SU-DHL-6 (cell line): ENCODE results near the gene ALG2.
A peak's percentile ranks its signal among the peaks of the same experiment; 100 is the strongest.

Experiments used
- H2AFZ ChIP-seq: fragments of 200-600 bp; sonication (generic); 2 replicates; pipeline ENCODE4 v1.6.1; 2014; ENCODE audit warnings: low read depth, mild to moderate bottlenecking, moderate library complexity, mixed read lengths, antibody characterized with exemption, low read length; ENCODE audit not compliant: severe bottlenecking
- H3F3A ChIP-seq: fragments of 200-600 bp; shearing (Covaris generic); 2 replicates; pipeline ENCODE4 v1.6.0; 2016; ENCODE audit warnings: antibody characterized with exemption, mild to moderate bottlenecking; ENCODE audit not compliant: insufficient read depth
- H3K27ac ChIP-seq: fragments of 200-600 bp; sonication (generic); 2 replicates; pipeline ENCODE4 v1.5.1; 2016; ENCODE audit warnings: low read depth, mild to moderate bottlenecking, low read length, moderate library complexity, mixed read lengths
- H3K27me3 ChIP-seq: fragments of 200-600 bp; sonication (generic), shearing (Covaris generic); 2 replicates; pipeline ENCODE4 v1.6.0; 2014; ENCODE audit warnings: mild to moderate bottlenecking, low read length
- H3K36me3 ChIP-seq: fragments of 200-600 bp; sonication (generic); 2 replicates; pipeline ENCODE4 v1.6.1; 2014; ENCODE audit warnings: mild to moderate bottlenecking, low read length, mixed read lengths
- H3K4me2 ChIP-seq: fragments of 300-600, 200-600 bp; shearing (Covaris generic), sonication (generic); 2 replicates; pipeline ENCODE4 v1.6.0; 2014; ENCODE audit warnings: low read length, low read depth, mild to moderate bottlenecking; ENCODE audit not compliant: poor library complexity, severe bottlenecking
- H3K4me3 ChIP-seq: fragments of 200-600 bp; sonication (generic); 2 replicates; pipeline ENCODE4 v1.5.1; 2014; ENCODE audit warnings: antibody characterized with exemption, low read length, mild to moderate bottlenecking, mixed read lengths; ENCODE audit not compliant: insufficient read depth, poor library complexity, severe bottlenecking
- H3K79me2 ChIP-seq: fragments of 200-600 bp; sonication (generic); 2 replicates; pipeline ENCODE4 v1.6.1; 2014; ENCODE audit warnings: mild to moderate bottlenecking, low read length, moderate library complexity; ENCODE audit not compliant: insufficient read depth
- H3K9ac ChIP-seq: fragments of 200-600 bp; sonication (generic); 2 replicates; pipeline ENCODE4 v1.7.0; 2014; ENCODE audit warnings: mild to moderate bottlenecking, low read length
- H3K9me2 ChIP-seq: fragments of 200-600 bp; sonication (generic); replicated peaks from 2 replicates; pipeline ENCODE4 v1.6.1; 2014; ENCODE audit warnings: low read length; ENCODE audit not compliant: insufficient read depth
- H3K9me3 ChIP-seq: fragments of 200-600 bp; sonication (generic); 2 replicates; pipeline ENCODE4 v1.6.1; 2014; ENCODE audit warnings: low read length, mixed read lengths; ENCODE audit not compliant: insufficient read depth
- H4K20me1 ChIP-seq: fragments of 200-600 bp; sonication (generic); 2 replicates; pipeline ENCODE4 v1.6.1; 2014; ENCODE audit warnings: low read depth, mild to moderate bottlenecking, antibody characterized with exemption, low read length, moderate library complexity, mixed read lengths
- EZH2phosphoT487 ChIP-seq: fragments of 200-600 bp; sonication (generic), shearing (Covaris generic); conservative IDR thresholded peaks from 2 replicates; pipeline ENCODE4 v1.6.1; 2018; ENCODE audit warnings: mild to moderate bottlenecking, antibody characterized with exemption, low read length, moderate library complexity, mixed read lengths
- TF ChIP-seq, protein P1 (sequence below): fragments of 200-600 bp; sonication (generic); IDR thresholded peaks from one replicate; pipeline ENCODE4 v1.5.1; 2017; ENCODE audit warnings: antibody characterized with exemption, mild to moderate bottlenecking, low read length, moderate library complexity; ENCODE audit not compliant: insufficient read depth, poor library complexity, severe bottlenecking

The ALG2 gene

DNA sequence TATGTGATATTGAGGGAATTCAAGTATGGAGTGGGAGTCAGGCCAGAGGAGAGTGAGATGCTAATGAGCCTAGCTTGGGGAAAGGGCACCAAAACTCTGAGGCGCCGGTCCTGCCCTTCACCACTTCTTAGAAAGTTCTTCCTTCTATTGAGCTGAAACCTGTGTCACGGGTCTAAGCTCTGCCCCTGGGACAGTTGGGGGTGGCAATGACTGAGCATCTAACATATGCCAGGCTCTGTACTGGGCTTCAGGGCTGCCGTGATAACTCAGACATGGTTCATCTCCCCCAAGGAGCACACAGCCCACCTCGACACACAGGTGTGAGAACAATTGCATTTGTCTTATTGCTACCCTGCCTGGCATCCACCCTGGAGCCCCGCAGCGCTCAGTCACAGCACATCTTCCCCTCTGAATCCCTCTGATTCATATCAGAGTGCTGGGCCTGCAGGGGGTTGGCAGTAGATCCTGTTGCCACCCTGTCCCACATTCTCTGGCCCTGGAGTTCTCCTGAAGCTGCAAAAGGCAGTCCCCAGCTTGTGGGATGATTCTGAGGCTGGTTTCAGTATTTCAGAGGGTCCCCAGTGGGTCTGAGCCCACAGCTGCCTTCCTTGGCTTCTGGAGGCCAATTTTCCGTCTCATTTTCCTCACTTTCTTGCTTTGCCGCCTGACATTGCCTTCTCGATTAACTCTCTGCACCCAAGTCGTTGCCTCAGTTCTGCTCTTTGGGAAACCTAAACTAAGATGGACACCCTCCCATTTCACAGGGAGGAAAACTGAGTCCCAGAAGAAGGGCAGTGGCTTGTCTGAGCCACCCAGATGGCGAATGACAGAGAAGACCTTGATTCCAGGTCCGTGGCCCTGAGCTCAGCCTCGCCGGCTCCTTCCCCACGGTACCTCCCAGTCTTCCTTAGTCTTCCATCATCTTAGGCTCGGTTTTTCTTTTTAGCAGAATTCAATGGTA lies 42.5 kb downstream of the ALG2 start:
- no peaks in the 10 kb centered on the region for H3K36me3 ChIP-seq
- peak overlapping the region; percentile 60 for H3K9ac ChIP-seq
- no peaks in the 10 kb centered on the region for H3K9me2 ChIP-seq
- H3K9me3 ChIP-seq: no peaks in the 10 kb centered on the region
- H3K4me3 ChIP-seq: peak overlapping the region; percentile 9
- H2AFZ ChIP-seq: no peak overlapping the region
- H3F3A ChIP-seq: peaks cover 68% of the 10 kb centered on the region
- H4K20me1 ChIP-seq: no peaks in the 10 kb centered on the region
- no peaks in the 10 kb centered on the region for H3K79me2 ChIP-seq
- H3K27me3 ChIP-seq: no peaks in the 10 kb centered on the region
- peak overlapping the region; percentile 93 for H3K27ac ChIP-seq
- TF ChIP-seq EZH2phosphoT487: no peak
- TF ChIP-seq, protein P1, sequence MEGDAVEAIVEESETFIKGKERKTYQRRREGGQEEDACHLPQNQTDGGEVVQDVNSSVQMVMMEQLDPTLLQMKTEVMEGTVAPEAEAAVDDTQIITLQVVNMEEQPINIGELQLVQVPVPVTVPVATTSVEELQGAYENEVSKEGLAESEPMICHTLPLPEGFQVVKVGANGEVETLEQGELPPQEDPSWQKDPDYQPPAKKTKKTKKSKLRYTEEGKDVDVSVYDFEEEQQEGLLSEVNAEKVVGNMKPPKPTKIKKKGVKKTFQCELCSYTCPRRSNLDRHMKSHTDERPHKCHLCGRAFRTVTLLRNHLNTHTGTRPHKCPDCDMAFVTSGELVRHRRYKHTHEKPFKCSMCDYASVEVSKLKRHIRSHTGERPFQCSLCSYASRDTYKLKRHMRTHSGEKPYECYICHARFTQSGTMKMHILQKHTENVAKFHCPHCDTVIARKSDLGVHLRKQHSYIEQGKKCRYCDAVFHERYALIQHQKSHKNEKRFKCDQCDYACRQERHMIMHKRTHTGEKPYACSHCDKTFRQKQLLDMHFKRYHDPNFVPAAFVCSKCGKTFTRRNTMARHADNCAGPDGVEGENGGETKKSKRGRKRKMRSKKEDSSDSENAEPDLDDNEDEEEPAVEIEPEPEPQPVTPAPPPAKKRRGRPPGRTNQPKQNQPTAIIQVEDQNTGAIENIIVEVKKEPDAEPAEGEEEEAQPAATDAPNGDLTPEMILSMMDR: no peak
- peak overlapping the region; percentile 74 for H3K4me2 ChIP-seq

DNA sequence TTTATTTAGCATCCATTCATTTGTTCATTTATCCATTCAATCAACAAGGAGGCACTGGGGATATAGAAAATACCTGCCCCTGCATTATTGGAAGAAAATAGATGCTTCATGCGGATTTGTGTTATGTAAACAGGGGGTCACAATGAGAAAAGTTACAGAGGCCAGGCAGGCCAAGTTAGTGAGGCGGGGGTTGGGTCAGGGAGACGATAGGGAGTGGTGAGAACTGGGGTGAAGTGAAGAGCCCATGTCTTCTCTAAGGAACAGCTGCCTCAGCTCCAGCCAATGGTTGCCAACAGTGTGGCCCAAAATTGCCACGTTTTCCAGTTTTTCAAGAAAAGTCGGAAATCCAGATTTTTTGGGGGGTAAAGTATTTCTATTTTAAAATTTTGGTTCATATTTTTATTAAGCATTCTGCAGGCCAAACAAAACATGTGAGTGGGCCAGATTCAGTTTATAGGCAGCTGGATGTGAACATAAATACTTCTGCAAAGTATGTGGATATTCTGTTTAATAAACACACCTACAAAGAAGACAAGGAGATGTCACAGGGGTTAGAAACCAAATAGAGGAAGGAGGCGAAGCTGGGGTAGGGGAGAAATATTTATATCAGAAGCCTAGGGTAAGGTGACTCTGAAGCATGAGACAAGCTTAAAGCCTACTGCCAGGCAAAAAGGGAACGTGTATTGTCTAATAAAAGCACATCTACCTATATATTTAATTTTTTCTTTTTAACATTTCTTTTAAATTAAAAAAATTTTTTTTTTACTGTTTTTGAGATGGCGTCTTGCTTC lies 44.0 kb downstream of the ALG2 start:
- no peaks in the 10 kb centered on the region for H3K79me2 ChIP-seq

DNA sequence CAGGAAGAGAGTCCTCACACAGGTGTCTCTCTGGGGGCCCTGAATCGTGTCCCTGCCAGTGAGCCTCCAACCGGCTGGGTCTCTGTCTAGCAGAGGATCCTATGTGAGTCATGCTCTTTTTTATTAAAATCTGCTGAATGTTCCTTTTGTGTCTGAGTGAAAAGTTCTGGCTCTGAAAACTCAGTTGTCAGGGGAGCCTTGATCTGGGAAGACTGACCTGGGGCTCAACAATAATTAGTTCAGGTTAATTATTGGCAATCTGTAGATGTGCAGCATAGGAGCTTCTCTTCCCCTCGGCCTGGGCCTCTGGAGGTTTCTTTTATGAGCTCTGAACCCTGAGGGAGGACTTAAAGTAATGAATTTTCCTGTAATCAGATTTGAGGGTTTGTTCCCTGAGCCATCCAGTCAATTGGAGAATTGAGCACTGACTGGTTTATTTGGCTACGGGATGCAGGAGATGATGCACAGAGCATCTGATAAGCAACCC lies 45.2 kb downstream of the ALG2 start:
- H3K79me2 ChIP-seq: no peaks in the 10 kb centered on the region
- H3K9ac ChIP-seq: peak overlapping the region; percentile 63
- TF ChIP-seq, protein P1: no peak
- TF ChIP-seq EZH2phosphoT487: no peak
- no peaks in the 10 kb centered on the region for H3K27me3 ChIP-seq
- H3K9me3 ChIP-seq: no peaks in the 10 kb centered on the region
- no peaks in the 10 kb centered on the region for H3K36me3 ChIP-seq
- H3K4me2 ChIP-seq: peak overlapping the region; percentile 74
- peak overlapping the region; percentile 93 for H3K27ac ChIP-seq
- no peaks in the 10 kb centered on the region for H3K9me2 ChIP-seq
- H4K20me1 ChIP-seq: no peaks in the 10 kb centered on the region
- H3K4me3 ChIP-seq: peak overlapping the region; percentile 17
- H2AFZ ChIP-seq: peak overlapping the region; percentile 15
- H3F3A ChIP-seq: peaks cover 49% of the 10 kb centered on the region

More for the DNA sequence above, 44.0 kb downstream of the ALG2 start:
- Histone ChIP-seq H3K27ac (peak overlapping the region; percentile 93), H4K20me1 (no peaks in the 10 kb centered on the region), H3K27me3 (no peaks in the 10 kb centered on the region), H3K9ac (peak overlapping the region; percentile 63), H3K4me3 (peak overlapping the region; percentile 14), H3F3A (peaks cover 60% of the 10 kb centered on the region), H2AFZ (no peak overlapping the region), H3K9me2 (no peaks in the 10 kb centered on the region), H3K36me3 (no peaks in the 10 kb centered on the region), H3K4me2 (peak overlapping the region; percentile 74), H3K9me3 (no peaks in the 10 kb centered on the region)
- TF ChIP-seq EZH2phosphoT487: no peak
- TF ChIP-seq, protein P1: no peak
